ENCODE results near the gene MPND.

DNA sequence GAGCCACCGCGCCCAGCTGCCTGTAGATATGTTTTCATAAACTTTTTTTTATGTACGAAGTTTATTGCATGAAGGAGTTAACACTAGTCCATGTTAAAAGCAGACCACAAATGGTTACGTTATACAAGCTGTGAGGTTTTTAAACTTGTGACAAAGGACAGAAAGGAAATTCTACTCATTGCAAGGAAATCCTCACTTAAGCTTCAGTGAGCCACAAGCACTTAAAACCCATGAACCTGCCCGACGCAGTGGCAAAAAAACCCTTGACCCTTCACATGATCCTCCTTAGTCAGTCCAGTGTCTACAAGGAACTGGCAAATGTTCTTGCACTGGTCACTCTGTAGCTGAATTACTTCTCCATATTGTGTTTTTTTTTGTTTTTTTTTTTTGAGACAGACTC, 4.2 kb downstream of the MPND start:
- TF ChIP-seq POLR2A (IDR thresholded peaks at IDR 0.05): no peak
- TF ChIP-seq, protein P1, sequence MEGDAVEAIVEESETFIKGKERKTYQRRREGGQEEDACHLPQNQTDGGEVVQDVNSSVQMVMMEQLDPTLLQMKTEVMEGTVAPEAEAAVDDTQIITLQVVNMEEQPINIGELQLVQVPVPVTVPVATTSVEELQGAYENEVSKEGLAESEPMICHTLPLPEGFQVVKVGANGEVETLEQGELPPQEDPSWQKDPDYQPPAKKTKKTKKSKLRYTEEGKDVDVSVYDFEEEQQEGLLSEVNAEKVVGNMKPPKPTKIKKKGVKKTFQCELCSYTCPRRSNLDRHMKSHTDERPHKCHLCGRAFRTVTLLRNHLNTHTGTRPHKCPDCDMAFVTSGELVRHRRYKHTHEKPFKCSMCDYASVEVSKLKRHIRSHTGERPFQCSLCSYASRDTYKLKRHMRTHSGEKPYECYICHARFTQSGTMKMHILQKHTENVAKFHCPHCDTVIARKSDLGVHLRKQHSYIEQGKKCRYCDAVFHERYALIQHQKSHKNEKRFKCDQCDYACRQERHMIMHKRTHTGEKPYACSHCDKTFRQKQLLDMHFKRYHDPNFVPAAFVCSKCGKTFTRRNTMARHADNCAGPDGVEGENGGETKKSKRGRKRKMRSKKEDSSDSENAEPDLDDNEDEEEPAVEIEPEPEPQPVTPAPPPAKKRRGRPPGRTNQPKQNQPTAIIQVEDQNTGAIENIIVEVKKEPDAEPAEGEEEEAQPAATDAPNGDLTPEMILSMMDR (IDR thresholded peaks at IDR 0.05 in 4 of 5, conservative IDR thresholded peaks at IDR 0.05 in 1 of 5): no peak
